GM12873 (cell line): ENCODE measurements around the gene LHPP.

Experiments
- CTCF ChIP-seq: IDR thresholded peaks from 2 replicates; pipeline ENCODE4 v1.5.1; 2012; ENCODE audit warnings: low read depth, mild to moderate bottlenecking, moderate library complexity, low read length, control low read depth; ENCODE audit not compliant: insufficient read depth; ENCODE audit errors: missing control alignments

LHPP gene

GRCh38 chr10:124537166-124537725 lies 75.6 kb downstream of the LHPP start:
- TF ChIP-seq CTCF, result no peak

GRCh38 chr10:124537891-124538290 lies 76.3 kb downstream of the LHPP start:
- no peak for TF ChIP-seq CTCF

- no peak for TF ChIP-seq CTCF
These were observed 77.1 kb downstream of the LHPP start for GRCh38 chr10:124538706-124539105.

- TF ChIP-seq CTCF, result peak; percentile 85
These were observed 78.5 kb downstream of the LHPP start for GRCh38 chr10:124539935-124540641.

GRCh38 chr10:124541076-124541903 lies 79.7 kb downstream of the LHPP start:
- TF ChIP-seq CTCF, result no peak

- no peak for TF ChIP-seq CTCF
These were observed 80.7 kb downstream of the LHPP start for GRCh38 chr10:124542336-124542735.

- TF ChIP-seq CTCF, result no peak
These were observed 81.5 kb downstream of the LHPP start for GRCh38 chr10:124543146-124543545.
